Calu3 (cell line): Measurements from ENCODE around the gene TMEM165. TPM values are rescaled to one million over a fixed set of nuclear protein-coding genes. Genes with fewer than 3 reads are reported as not detected.
A peak's percentile ranks its signal among the peaks of the same experiment; 100 is the strongest.

ENCODE experiments used
- BruUV-seq: library from RNA; stranded (reverse); fragments of 400-500 nt; replicated peaks from 2 replicates; lab custom pipeline; 2021; lab: Mats Ljungman, UMichigan
- CTCF ChIA-PET: fragments of 300-600 bp; sonication (Branson Sonifier 250); formaldehyde crosslinking; loops from one replicate; lab custom pipeline; 2022; ENCODE audit warnings: antibody characterized with exemption; lab: Charles Lee
- DNase-seq: peaks from one replicate; pipeline ENCODE4 v3.0.0; 2022
- H3K27ac Mint-ChIP-seq: one replicate; pipeline ENCODE4 v1.8.0; 2022; ENCODE audit warnings: mixed read lengths; ENCODE audit not compliant: unreplicated experiment
- H3K27me3 Mint-ChIP-seq: one replicate; pipeline ENCODE4 v1.8.0; 2022; ENCODE audit warnings: mixed read lengths; ENCODE audit not compliant: unreplicated experiment
- H3K36me3 Mint-ChIP-seq: one replicate; pipeline ENCODE4 v1.8.0; 2022; ENCODE audit warnings: mild to moderate bottlenecking, moderate library complexity, mixed read lengths; ENCODE audit not compliant: insufficient read depth, unreplicated experiment
- H3K4me1 Mint-ChIP-seq: one replicate; pipeline ENCODE4 v1.8.0; 2022; ENCODE audit warnings: mild to moderate bottlenecking, low read depth, mixed read lengths; ENCODE audit not compliant: unreplicated experiment
- H3K4me3 Mint-ChIP-seq: one replicate; pipeline ENCODE4 v1.8.0; 2022; ENCODE audit warnings: mild to moderate bottlenecking, low read depth, moderate library complexity, mixed read lengths; ENCODE audit not compliant: unreplicated experiment
- H3K9me3 Mint-ChIP-seq: one replicate; pipeline ENCODE4 v1.8.0; 2022; ENCODE audit warnings: low read depth, mixed read lengths; ENCODE audit not compliant: unreplicated experiment
- intact Hi-C: fragments of 100-400 bp; cut with micrococcal nuclease; formaldehyde crosslinking; loops from one replicate; pipeline ENCODE4 v1.10.0; 2022; ENCODE audit not compliant: unreplicated experiment
- total RNA-seq: library from RNA; stranded (reverse); gene quantifications from 2 replicates; pipeline ENCODE4 v1.2.3, GENCODE V29; 2022
- TF ChIP-seq, protein P1 (sequence below): fragments of 200-600 bp; IDR thresholded peaks from one replicate; pipeline ENCODE4 v1.8.0; 2022; ENCODE audit warnings: antibody characterized with exemption; ENCODE audit not compliant: unreplicated experiment

TMEM165 gene
- total RNA-seq, 1 experiment from 2014 or later: 96.6 TPM

DNA sequence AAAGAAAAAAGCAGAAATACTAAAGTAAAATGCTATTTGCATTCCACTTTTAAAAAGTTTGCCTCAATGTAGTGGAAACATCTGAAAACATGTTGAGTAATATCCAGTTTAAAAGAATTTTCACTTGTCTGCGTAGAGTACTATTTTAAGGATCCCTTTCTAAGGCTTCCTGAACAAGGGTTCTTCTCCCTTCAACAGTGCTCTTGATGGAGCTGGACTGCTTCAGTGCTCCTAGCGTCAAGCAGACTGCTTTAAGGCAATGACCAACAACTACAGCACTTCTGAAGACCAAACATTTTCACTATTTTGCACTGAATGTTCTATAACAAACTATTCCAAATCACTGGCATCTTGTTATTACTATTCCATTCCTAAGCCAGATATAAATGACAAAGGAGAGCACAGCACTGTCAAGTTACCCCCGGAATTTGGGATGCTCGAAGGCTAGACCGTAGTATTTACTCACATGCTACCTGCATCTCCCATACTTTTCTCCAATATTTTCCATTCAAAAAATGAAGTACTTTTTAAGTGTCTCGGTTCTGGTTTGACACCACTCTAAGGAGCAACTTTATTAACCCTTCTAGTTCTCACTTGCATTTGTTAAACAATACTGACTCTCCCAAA is 36.1 kb downstream of the TMEM165 start:
- no TSS peak for BruUV-seq
- TF ChIP-seq, protein P1, sequence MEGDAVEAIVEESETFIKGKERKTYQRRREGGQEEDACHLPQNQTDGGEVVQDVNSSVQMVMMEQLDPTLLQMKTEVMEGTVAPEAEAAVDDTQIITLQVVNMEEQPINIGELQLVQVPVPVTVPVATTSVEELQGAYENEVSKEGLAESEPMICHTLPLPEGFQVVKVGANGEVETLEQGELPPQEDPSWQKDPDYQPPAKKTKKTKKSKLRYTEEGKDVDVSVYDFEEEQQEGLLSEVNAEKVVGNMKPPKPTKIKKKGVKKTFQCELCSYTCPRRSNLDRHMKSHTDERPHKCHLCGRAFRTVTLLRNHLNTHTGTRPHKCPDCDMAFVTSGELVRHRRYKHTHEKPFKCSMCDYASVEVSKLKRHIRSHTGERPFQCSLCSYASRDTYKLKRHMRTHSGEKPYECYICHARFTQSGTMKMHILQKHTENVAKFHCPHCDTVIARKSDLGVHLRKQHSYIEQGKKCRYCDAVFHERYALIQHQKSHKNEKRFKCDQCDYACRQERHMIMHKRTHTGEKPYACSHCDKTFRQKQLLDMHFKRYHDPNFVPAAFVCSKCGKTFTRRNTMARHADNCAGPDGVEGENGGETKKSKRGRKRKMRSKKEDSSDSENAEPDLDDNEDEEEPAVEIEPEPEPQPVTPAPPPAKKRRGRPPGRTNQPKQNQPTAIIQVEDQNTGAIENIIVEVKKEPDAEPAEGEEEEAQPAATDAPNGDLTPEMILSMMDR: no peak
- DNase-seq: no peak
- no peaks in the 10 kb centered on the region for H3K27me3 Mint-ChIP-seq
- H3K4me1 Mint-ChIP-seq: no peaks in the 10 kb centered on the region
- no peak overlapping the region for H3K27ac Mint-ChIP-seq
- no peaks in the 10 kb centered on the region for H3K9me3 Mint-ChIP-seq
- CTCF ChIA-PET: interaction anchor here (1.2 kb wide), 1 partner anchor 46 kb away, joined by 3 read pairs; no protein-coding TSS in a partner anchor
- H3K36me3 Mint-ChIP-seq: peaks cover 24% of the 10 kb centered on the region
- H3K4me3 Mint-ChIP-seq: no peak overlapping the region
- intact Hi-C loops: no loop called here

DNA sequence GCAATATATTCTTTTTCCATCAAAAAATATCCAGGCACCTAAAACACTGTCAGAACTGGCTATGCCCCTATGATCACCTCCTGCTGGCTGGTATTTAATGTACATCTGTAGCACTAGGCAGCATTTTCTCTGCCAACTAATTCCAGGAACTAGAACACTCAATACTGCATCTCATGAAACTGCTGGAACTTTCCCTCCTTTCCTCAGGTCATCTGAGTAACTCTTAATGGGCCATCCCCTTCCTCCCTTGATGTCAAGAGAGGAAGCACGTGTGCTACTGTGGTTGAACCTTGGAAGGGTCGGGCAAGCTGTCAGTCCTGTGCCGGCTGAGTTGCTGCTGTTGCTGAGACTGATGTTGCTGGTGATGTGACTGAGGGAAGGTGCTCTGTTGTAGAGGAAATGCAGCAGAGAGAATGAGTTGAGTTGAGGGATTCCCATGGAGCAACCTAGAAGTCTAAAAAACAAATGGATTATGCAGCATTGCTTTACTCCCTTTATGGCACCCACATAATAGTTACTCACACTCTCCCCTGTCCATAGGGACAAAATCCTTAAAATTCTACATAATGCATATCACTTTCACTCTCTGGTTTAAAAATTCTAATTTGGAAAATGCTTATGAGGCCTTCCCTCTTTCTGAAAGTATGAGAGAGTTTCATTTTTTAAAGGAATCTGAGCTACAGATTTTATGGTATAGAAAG is 39.5 kb downstream of the TMEM165 start:
- Mint-ChIP-seq H3K9me3 (no peaks in the 10 kb centered on the region), H3K4me1 (peaks cover 12% of the 10 kb centered on the region), H3K27me3 (no peaks in the 10 kb centered on the region), H3K27ac (no peak overlapping the region), H3K36me3 (peaks cover 22% of the 10 kb centered on the region), H3K4me3 (no peak overlapping the region)
- TF ChIP-seq, protein P1: peak; percentile 12
- peak; percentile 6 for DNase-seq
- CTCF ChIA-PET: no interaction called here
- no TSS peak for BruUV-seq
- intact Hi-C loops: no loop called here

DNA sequence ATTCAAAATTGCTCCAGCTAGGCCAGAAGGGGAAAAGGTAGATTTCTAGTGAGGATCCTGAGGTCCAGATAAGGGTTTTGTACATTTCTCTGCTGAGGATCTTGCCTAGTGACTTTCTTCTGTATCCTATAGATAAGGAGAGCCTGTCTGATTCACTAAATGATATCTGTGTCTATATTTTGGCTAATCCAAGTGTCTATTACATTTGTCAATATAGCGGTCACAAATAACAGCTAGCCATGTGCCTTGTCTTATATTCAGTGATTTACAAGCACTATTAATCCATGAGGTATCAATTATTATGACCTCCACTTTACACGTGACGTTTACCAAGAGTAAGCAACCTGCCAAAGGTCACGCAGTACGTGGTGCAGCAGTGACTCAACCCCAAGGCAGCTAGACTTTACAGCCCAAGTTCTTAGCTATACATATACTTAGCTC is 41.6 kb downstream of the TMEM165 start:
- no peak overlapping the region for H3K27ac Mint-ChIP-seq
- TF ChIP-seq, protein P1: no peak
- CTCF ChIA-PET: interaction anchor here (0.7 to 0.9 kb wide), 2 partner anchors 466 to 1432 kb away, joined by 3 to 4 read pairs; no protein-coding TSS in a partner anchor
- no peak for DNase-seq
- intact Hi-C loops: no loop called here
- H3K4me1 Mint-ChIP-seq: peaks cover 12% of the 10 kb centered on the region
- peaks cover 16% of the 10 kb centered on the region for H3K36me3 Mint-ChIP-seq
- no peak overlapping the region for H3K4me3 Mint-ChIP-seq
- no peaks in the 10 kb centered on the region for H3K9me3 Mint-ChIP-seq
- BruUV-seq: no TSS peak
- no peaks in the 10 kb centered on the region for H3K27me3 Mint-ChIP-seq

DNA sequence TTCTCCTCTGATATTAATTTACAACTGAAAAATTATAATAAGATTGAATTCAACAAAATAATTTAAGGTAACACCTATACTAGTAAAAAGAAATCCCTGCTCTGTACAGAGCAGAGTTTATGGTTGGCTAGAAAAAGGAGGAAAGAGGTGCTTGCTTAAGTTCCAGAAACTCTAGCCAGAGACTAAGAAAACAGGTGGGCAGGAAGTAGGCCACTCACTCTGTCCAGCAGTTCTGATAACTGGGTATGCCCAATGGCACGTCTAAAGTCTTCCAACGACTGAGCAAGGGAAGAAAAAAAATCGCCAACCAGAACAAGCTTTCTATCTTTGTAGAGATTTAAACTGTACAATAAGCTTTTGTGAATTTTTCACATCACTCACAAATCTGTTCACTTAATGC is 42.1 kb downstream of the TMEM165 start:
- Mint-ChIP-seq H3K9me3 (no peaks in the 10 kb centered on the region), H3K27ac (no peak overlapping the region), H3K4me3 (no peak overlapping the region), H3K4me1 (peaks cover 12% of the 10 kb centered on the region), H3K36me3 (peaks cover 16% of the 10 kb centered on the region), H3K27me3 (no peaks in the 10 kb centered on the region)
- no peak for DNase-seq
- CTCF ChIA-PET: interaction anchor here (0.9 kb wide), 1 partner anchor 467 kb away, joined by 3 read pairs; no protein-coding TSS in a partner anchor
- intact Hi-C loops: no loop called here
- TF ChIP-seq, protein P1: no peak
- no TSS peak for BruUV-seq
